ENCODE measurements around the gene TMC6.
"Not testable (repeated sequence)": the region's sequence is repeated elsewhere in the genome, so short reads cannot be mapped to it uniquely, and the experiment has no call there.

Gene TMC6

DNA sequence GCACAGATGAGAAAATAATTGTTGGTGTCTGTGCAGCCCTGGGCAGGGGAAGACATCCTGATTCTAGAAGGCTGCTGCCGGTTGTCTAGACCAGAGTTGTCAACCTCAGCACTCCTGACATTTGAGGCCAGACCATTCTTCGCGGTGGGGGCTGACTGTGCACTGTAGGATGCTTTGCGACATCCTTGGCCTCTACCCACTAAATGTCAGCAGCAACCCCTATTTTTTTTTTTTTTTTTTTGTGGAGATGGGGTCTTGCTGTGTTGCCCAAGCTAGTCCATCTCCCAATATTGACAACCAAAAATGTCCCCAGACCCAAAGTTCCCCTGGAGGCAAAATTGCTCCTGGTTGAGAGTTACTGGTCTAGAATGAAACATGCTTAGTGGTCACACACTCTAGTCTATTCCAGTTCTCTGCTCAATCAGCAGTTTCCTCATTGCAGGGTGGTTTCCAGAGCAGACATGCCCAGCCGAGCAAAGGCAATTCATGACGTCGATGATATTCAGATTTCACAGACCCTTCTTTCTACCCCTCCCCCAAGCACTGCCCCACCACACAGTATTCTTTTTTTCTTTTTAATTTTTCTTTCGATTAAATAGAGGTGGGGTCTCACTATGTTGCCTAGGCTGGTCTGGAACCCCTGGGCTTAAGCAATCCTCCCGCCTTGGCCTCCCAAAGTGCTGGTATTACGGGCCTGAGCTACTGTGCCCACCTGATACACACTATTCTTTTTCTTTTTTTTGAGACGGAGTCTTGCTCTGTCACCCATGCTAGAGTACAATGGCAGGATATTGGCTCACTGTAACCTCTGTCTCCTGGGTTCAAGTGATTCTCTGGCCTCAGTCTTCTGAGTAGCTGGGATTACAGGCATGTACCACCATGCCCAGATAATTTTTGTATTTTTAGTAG, 26.6 kb upstream of the TMC6 start:
- no peak for DNase-seq

DNA sequence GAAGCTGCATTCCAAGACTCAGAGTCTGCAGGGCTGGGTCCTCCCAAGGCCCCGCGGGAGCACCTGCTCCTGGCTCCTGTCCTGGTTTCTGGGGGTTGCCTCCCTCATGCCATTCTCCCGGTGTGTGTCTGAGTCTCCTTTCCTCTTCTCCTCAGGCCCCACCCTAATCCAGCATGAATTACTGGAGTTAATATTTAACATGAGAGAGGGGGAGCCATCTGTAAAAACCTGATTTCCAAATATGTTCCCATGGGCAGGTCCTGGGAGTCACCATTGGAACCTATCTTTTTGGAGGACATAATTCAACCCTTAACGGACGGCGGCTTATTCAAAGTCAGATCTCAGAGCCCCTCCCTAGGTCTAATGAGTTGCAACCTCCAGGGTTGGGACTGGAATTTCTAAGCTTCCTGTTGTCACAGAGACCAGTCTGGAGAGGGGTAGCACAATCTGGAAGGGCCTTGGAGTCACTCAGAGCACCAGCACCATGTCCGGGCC, 23.0 kb upstream of the TMC6 start:
- no peak for DNase-seq

DNA sequence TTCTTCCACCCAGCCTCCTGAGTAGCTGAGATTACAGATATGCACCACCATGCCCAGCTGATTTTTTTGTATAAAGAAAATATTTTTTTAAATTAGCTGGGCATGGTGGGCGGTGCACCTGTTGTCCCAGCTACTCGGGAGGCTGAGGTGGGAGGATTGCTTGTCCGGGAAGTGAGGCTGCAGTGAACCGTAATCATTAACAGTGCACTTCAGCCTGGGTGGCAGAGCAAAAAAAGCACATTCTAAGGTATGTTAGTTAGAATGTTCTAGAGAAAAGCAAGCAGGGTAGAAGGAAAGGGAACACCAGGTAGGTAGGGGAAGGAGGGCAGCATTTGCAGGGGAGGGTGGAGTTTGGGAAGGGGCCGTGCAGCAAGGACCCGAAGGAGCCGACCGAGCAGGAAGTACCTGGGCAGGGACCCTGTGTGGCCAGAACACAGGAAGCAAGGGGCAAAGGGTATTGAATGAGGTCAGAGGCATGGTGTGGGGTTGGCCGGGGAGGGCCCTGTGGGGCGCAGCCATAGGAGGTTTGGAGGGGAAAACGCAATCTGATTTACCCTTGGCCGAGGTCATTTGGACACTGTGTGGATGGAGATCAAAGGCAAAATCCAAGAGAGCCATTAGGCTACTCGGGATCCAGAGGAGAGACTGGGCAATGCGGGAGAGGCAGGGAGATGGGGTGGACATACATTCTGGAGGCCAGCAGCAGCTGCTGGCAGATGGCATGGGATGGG, 19.9 kb upstream of the TMC6 start:
- DNase-seq, result no peak

DNA sequence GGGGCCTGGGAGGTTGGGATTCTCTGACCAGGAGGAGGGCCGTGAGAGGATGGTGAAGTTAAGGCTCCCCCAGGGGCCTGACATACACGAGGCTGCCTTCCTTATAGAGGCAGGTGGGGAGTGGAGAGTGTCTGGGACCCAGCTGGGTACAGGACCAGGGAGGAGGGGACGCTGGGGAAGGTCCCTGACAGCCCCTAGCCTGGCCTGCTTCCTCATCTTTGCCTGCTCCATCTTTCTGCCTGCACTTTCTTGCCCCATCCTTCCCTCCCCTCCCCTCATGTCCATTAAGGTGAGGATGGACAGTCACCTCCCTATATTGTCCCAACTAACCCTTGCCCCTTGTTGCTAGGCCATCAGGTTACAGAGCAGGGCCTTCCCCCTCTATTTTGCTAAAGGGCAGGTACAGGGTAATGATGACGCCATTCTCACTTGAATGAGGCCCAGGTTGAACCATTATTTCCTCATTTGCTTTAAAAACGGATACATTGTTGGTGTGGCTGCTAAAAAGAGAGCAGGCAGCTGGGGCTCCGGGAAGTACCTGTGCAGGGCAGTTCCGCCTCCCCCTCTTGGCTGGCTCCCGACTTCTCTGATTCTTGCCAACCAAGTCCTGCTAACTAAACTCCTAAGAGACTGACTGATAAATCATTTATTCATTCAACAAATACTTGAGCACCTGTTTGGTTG, 18.9 kb upstream of the TMC6 start:
- no peak for DNase-seq

DNA sequence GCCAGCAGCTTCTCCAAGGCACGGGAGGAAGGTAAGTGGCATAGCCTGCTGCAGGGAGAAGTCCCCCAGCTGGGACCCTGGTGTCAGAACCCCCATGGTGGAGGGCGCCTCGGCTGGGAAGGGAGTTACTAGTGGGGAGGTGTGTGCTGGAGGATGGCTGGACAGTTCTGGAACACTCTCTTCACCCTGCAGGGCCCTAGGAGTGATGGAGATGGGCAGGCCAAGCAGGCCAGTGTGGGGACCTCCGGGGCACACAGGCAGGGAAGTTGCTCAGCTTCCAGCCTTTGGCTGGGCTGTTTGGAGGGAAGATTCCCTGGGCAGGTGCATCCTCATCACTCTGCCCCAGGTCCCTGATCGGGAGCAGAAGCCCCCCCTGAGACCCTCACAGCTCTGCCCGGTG, 18.3 kb upstream of the TMC6 start:
- DNase-seq, result no peak

DNA sequence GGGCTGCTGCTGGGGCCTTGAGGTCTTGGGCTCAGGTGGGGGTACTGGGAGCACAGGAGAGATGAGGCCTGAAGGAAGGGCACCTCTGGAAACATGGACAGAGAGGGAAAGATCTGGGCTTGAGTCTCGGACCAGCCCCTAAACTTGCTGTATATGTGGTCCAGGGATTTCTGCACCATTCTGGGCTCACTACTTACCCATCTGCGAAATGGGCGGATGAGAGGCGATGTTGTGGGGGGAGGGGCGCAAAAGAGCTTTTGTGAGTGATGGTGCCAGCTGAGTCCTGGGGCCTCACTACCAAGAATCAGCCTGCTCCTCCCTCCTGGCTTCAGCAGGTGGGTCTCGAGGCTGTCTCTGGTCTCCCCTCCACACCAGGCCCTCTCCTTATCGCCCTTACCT, 17.9 kb upstream of the TMC6 start:
- DNase-seq, result no peak

DNA sequence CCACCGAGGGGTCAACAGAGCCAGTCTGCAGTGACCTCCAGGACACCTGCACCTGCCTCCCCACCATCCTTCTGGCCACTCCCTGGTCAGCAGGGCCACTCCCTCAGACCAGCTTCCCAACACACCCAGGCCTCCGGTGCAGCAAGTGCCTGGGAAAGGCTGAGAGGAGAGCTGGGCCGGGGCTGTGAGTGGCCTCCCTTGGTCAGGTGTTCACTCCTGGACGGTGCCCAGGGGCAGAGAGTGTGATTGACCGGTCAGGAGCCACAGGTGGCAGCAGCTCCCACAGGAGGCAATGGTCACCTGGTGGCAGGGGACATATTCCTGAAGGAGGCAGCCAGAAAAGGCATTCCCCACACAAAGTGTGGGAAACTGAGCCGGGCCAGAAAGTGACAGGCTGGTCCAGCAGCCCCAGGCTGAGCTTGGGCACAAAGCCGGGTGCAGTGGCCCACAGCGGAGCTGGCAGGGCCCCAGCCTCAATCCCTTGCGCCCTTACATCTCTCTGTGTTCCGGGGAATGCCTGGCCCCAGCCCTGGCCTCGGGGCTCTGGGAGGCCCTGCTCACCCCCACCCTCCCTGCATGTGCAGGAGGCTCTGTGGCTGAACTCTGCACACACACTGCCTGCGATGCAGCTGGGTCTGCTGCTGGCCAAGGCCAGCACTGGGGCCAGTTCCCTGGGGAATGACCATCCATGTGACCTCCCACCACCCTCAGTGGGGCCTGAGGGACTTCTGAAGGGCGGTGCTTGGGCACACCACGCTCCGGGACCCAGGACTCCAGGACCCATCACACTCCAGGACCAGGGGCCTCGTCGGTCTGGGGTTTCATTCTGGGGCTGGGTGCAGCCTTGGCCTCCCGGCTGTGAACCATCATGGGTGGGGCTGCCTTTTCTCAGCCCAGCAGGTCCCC, 16.4 kb upstream of the TMC6 start:
- DNase-seq, result no peak

DNA sequence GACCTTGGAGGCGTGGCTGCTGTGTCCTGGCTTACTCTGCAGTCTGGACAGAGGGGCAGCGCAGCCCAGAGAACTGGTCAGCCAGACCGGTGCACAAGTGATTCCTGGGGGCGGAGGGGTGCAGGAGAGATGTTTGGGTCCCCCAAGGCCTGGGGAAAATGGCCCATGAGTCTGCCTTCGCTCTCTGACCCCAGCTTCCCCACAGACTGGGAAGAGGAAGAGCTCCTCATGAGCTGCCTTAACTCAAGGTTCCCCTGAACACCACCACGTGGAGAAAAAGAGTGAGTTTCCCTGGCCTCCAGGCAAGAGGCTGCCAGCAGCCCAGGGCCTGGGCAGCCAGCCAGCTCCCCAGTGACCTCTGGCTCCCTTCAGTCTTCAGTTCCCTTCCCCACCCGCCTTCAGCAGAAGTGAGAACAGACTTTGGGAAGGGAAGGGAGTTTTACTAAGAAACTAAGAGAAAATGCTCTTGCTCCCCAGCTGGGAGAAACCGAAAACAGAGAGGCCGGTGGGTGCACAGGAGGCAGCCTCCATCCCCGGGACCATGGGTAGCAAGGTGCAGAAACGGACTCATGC, 15.7 kb upstream of the TMC6 start:
- DNase-seq, result no peak

DNA sequence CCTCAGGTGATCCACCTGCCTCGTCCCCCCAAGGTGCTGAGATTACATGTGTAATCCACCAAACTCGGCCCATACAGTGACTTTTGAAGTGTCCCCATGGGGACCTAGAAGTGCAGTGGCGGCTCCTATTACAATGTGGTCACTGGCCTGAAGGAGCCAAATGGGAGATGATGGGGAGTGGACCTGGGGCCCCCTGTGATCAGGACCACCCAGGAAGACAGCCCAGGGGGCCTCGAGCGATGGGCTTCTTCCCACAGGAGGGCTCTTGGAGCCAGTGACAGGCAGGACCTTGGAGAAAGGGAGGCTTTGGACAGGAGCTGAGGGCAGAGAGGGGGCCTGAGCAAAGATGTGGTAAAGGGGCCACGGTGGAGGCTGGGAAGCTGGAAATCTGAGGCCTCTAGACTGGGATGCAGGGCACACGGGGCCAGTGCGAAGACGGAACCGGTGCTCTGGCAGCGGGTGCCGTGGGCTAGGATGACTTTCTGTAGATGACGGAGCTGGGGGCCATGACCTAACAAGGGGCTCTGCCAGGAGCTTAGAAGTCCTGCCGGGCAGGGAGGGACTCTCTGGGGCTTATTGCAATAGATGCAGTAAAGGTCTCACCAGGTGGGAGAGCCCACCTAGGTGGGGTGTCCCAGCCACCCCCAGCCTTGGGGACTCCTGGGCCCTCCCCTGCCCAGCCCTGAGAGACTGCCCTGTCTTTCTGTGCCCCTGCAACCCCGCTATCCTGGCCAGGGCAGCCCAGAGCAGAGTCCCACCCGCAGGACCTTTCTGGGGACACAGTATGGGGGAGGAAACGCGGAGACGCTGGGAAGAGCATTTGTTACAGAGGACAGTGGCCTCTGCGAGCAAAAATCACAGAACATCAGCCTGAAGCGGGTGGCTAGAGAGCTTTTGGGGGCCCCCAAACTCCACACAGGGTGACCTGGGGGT, 14.9 kb upstream of the TMC6 start:
- DNase-seq, result no peak

DNA sequence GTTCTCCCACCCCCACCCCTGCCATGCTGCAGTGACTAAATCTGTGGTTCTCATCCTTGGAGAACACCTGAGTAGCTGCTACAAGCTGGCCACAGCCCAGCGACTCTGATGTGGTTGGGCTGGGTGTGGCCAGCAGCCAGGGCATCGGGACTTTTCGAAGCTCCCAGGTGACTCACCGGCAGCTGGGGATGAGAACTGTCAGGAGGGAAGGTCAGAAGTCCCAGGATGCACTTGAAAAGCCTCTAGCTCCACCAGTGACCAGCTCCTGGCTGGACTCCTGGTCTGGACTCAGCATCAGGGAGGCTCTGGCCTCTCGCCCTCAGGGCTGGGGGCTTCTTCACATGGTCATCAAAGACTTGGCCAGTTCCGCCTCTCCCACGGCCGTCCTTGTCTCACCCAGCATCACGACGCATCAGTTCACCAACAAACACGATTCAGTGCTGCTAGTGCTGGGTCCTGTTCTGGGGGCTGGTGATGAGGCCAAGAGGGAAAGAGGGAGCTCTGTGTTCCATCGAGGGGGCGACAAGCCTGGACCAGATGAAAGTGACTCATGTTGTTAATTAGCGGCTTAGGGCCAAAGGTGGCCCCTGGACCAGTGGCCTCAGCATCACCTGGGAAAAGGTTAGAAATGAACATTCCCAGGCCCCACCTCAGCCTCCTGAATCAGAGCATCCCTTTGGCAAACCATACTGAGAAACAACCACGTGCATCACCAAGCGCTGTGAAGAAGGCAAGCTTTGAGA, 13.7 kb upstream of the TMC6 start:
- DNase-seq, result no peak

DNA sequence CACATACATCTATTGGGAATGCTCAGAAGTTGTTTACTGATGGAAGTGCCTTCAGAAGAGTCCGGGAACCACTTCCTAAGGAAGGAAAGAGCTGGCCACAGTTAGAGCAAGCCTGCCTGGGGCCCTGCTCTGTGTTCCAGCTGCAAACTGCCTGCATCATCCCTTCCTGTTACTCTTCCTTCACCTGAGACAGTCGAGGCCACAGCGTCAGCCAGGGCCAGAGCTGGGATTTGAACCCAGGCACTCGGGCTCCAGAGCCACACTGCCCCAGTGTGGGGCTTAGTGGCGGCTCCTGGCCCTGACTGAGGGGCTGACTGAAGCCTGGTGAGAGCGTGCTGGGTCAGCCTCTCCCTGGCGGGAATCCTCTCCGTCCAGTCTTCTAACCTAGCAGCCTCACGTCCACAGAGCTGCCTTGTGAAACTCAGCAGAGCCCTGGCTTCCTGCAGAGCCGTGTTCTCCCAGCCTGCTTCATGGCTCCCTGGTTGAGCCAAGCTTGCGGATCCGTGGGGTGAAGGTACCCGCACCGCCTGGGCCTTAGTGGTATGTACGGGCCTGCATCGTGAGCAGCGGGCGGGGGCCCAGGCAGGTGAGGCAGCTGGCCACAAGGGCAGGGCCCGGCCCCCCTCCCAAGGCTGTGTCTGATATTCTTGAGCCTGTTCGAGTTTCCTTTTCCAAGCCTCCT, 13.0 kb upstream of the TMC6 start:
- no peak for DNase-seq

DNA sequence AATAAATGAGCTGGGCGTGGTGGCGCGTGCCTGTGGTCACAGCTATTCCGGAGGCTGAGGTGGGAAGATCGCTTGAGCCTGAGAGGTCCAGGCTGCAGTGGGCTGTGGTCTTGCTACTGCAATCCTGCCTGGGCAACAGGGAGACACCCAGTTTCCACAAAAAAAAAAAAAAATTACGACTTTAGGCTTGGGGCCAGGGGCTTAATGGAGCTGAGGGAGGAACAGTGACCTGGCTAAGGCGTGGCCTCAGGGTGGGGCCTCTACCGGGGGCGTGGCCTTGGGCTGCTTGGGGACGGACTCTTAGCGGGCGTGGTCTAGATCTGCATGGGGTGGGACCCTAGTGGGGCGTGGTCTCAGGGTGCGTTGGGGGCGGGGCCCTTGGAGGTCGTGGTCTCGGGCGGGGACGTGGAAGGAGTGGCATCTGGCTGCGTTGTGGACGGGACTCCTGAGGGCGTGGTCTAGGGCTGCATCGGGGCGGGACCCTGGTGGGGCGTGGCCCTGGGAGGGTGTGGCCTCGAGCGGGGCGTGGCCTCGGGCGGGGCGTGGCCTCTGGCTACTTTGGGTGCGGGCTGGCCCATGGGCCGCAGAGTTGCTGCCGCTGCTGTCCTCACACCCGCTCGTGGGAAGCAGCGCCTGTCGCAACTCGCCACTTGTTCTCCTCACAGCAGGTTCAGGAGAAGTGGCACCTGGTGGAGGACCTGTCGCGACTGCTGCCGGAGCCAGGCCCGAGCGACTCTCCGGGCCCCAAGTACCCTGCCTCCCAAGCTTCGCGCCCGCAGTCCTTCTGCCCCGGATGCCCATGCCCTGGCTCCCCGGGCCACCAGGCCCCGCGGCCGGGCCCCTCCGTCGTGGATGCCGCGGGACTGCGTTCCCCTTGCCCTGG, 11.9 kb upstream of the TMC6 start:
- no peak for DNase-seq

DNA sequence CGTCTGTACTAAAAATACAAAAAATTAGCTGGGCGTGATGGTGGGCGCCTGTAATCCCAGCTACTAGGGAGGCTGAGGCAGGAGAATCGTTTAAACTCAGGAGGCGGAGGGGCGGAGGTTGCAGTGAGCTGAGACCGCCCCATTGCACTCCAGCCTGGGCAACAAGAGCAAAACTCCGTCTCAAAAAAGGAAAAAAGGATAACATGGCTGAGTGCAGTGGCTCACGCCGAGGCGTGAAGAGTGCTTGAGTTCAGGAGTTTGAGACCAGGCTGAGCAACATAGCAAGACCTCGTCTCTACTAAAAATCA, 11.3 kb upstream of the TMC6 start:
- not testable (repeated sequence) for DNase-seq

DNA sequence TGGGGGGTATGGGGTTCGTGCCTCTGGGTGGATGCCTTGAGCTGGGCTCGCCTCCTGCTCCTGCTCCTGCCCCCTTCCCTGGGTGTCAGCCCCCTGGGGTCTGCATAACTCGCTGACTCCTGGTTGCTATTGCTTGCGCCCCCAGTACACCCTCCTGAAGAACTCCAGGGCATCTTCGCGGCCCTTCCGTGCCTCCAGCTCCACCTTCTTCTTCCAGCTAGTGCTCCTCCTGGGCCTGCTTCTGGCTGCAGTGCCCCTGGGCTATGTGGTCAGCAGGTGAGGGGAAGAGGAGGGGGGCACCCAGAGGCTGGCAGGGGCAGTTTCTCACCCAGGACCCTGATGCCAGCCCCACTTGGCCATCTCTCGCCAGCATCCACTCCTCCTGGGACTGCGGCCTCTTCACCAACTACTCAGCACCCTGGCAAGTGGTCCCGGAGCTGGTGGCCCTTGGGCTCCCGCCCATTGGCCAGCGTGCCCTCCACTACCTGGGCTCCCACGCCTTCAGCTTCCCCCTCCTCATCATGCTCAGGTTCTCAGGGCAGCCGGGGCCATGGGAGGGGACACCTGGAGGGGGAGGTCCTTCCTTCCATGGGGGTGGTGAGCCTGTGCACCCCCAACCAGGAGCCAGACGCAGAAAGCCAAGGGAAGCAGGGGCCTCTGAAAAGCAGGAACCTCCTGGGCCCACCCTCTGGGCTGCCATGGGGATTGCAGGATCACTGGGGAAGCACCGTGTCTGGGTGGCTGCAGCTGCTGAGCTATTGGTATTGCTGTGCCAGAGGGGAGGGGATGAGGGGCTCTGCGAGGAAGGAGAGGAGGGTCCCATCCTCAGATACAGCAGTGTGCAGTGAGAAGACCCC, 9.9 kb upstream of the TMC6 start:
- no peak for DNase-seq

DNA sequence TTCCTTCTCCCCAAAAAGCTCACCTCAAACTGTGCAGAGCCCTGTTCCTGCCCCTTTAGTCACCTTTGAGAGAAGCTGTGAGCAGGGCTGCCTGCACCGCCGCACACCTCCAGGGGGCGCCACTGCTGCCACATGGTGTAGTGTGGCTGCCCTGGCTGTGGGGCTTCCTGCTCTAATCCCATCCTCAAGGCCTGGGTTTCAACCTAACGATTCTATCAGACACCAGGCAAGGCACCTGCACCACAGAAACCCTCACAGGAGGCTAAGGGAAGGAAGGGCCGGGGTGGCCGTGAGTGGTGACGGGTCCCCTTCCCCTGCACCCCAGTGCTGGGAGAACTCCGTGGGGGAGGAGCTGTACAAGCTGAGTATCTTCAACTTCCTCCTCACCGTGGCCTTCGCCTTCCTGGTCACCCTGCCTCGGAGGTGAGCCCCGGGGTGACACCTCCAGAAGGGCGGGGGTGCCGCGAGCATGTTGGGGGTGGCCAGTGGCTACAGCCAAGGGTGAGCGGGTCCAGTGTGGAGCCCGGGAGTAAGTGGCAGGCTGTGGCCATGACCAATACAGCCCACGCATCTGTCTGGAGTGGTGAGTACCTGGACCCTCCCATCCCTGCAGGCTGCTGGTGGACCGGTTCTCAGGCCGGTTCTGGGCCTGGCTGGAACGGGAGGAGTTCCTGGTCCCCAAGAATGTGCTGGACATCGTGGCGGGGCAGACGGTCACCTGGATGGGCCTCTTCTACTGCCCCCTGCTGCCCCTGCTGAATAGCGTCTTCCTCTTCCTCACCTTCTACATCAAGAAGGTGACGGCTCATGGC, 9.0 kb upstream of the TMC6 start:
- no peak for DNase-seq

DNA sequence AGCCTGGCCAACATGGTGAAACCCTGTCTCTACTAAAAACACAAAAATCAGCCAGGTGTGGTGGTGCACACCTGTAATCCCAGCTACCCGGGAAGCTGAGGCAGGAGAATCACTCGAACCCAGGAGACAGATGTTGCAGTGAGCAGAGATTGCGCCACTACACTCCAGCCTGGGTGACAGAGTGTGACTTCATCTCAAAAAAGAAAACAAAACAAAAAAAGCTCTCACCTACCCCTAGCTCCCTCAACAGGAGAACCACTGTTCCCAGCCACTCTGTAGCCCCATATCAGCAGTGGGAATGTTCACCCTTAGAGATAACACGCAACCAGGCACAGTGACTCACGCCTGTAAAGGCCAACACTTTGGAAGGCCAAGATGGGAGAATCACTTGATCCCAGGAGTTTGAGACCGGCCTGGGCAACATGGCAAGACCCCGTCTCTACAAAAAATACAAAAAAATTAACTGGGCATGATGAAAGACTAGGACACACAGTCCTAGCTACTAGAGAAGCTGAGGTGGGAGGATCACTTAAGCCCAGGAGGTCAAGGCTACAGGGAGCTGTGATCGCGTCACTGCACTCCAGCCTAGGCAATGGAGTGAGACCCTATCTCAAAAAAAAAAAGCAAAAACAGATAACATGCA, 7.4 kb upstream of the TMC6 start:
- no peak for DNase-seq

Measured in amniotic stem cell (primary cell).